ENCODE measurements around the gene GRID2. TPM values are rescaled to one million over a fixed set of nuclear protein-coding genes. Genes with fewer than 3 reads are reported as not detected.

Gene GRID2
- total and polyA plus RNA-seq, 9 of the 15 experiments (the other 6 are each of a cell fraction or from before 2014, with no cell fraction given), result 0.04 TPM; not detected in 7

DNA sequence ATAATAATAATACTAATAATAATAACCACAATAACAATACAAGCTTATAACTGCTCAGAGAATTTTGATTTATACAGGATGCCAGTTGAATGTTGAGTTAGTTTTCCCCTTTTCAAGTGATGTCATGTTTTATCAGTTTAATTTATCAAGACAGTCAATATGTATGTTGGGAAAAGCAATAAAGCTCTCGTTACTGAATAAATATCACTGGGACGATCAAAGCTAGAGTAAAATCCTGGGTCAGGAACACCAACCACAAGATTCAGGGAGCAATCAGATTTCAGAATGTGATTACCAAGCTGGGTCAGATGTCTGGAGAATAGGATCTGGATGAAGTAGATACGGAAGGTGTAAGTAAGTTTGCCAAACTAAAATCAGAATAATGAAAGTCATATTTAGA lies 179.6 kb downstream of the GRID2 start:
- no TSS peak for BruUV-seq (replicated peaks)
- WGBS (ENCODE audit: insufficient coverage, low coverage, missing lambda C conversion rate), result 0% methylated on average over 3 of the region's 3 CpGs
- no peak for FAIRE-seq
- DNase-seq (ENCODE audit: extremely low read depth in 1 of 4, low spot score in 3 of 4), result no peak
- no peak for ATAC-seq
- Histone ChIP-seq H3K9me3 (replicated peaks; ENCODE audit: control insufficient read depth, insufficient read depth, low read depth, low read length) (no peaks in the 10 kb centered on the region), H4K20me1 (replicated peaks; ENCODE audit: control insufficient read depth, insufficient read depth, low read length) (no peaks in the 10 kb centered on the region), H3K79me2 (ENCODE audit: control insufficient read depth, insufficient read depth, low read length) (no peaks in the 10 kb centered on the region), H3K27me3 (ENCODE audit: control insufficient read depth in 2 of 2, insufficient read depth in 2 of 2, low read length in 2 of 2) (no peaks in the 10 kb centered on the region), H3K9me1 (ENCODE audit: control insufficient read depth, insufficient read depth, low read length) (no peaks in the 10 kb centered on the region), H3K4me3 (no peak overlapping the region), H3K4me2 (ENCODE audit: insufficient read depth, low read length) (no peak overlapping the region), H2AFZ (ENCODE audit: low read depth, low read length) (no peak overlapping the region), H3K4me1 (replicated peaks in 1 of 2; ENCODE audit: control insufficient read depth in 2 of 2, insufficient read depth in 2 of 2, low read length in 2 of 2) (no peaks in the 10 kb centered on the region), H3K36me3 (ENCODE audit: control insufficient read depth, insufficient read depth, low read length) (no peaks in the 10 kb centered on the region), H3K27ac (ENCODE audit: extremely low read depth, low read depth, low read length) (no peak overlapping the region), H3K9ac (ENCODE audit: insufficient read depth in 1 of 2, low read depth in 2 of 2, low read length in 2 of 2) (no peak overlapping the region)
- CTCF ChIA-PET (ENCODE audit: low intra/inter-chr PET ratio), result no interaction called here
- intact Hi-C loops (cut with micrococcal nuclease), result no loop called here
- TF ChIP-seq ZNF830 (CRISPR knock-in tag; IDR thresholded peaks at IDR 0.05), result no peak
- TF ChIP-seq, protein P1, sequence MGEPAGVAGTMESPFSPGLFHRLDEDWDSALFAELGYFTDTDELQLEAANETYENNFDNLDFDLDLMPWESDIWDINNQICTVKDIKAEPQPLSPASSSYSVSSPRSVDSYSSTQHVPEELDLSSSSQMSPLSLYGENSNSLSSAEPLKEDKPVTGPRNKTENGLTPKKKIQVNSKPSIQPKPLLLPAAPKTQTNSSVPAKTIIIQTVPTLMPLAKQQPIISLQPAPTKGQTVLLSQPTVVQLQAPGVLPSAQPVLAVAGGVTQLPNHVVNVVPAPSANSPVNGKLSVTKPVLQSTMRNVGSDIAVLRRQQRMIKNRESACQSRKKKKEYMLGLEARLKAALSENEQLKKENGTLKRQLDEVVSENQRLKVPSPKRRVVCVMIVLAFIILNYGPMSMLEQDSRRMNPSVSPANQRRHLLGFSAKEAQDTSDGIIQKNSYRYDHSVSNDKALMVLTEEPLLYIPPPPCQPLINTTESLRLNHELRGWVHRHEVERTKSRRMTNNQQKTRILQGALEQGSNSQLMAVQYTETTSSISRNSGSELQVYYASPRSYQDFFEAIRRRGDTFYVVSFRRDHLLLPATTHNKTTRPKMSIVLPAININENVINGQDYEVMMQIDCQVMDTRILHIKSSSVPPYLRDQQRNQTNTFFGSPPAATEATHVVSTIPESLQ (CRISPR knock-in tag; IDR thresholded peaks at IDR 0.05), result no peak
- TF ChIP-seq ZNF232 (CRISPR knock-in tag; IDR thresholded peaks at IDR 0.05), result no peak
- no peak for TF ChIP-seq SPI1 (IDR thresholded peaks at IDR 0.05; ENCODE audit: borderline replicate concordance, low read depth, low read length)
- TF ChIP-seq RUNX1 (IDR thresholded peaks at IDR 0.05; ENCODE audit: low read depth), result no peak
- TF ChIP-seq ZNF197 (CRISPR knock-in tag; IDR thresholded peaks at IDR 0.05; ENCODE audit: low read depth), result no peak
- no peak for TF ChIP-seq DDX20 (tag; IDR thresholded peaks at IDR 0.05; ENCODE audit: low read depth)
- POLR2A ChIA-PET, result no interaction called here
- in situ Hi-C loops (cut with MboI), result no loop called here
